ENCODE measurements around the gene WTIP.
"Not testable (repeated sequence)": the region's sequence is repeated elsewhere in the genome, so short reads cannot be mapped to it uniquely, and the experiment has no call there.

The WTIP gene

DNA sequence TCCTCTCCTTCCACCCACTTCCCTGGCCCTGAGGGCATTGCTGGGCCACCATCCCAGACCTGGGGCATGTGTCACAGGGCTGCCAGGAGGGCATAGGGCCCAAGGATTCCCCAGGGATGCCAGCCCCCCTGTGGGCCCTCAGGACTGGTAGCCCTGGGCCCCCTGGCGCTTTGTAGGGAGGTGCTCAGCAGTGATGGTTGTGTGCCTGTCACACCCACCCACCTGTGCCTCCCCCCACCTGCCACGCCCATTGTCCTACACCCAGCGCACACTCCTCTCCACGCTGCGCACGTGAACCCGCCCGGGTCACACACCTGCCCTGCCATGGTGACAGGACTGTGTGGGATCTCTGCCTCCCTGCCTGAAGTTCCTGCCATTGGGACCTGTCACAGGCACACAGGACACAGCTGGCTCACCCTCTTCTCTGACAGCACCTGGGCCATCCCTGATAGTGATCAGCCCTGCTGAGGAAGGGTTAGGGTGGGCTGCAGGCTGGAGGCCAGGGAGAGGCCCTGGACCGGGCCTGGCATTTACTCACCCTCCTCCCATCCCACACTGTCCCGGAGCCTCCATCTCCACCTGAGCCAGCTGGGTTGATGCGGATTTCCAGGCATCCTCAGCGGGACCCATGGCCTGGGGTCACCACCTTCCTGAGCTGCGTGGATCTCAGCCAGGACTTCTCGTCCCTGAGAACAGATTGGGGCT is 23.9 kb downstream of the WTIP start:
- H3K36me3 Mint-ChIP-seq, result no peaks in the 10 kb centered on the region
- peaks cover 4% of the 10 kb centered on the region for H3K4me1 Mint-ChIP-seq (ENCODE audit: low read depth)
- H3K4me3 Mint-ChIP-seq, result no peak overlapping the region
- no peaks in the 10 kb centered on the region for H3K9me3 Mint-ChIP-seq (ENCODE audit: low read depth)
- H3K27me3 Mint-ChIP-seq, result peaks cover 4% of the 10 kb centered on the region
- no peak overlapping the region for H3K27ac Mint-ChIP-seq

GRCh38 chr19:34506026-34506370 is 24.4 kb downstream of the WTIP start:
- Mint-ChIP-seq H3K27me3 (peaks cover 4% of the 10 kb centered on the region), H3K4me3 (no peak overlapping the region), H3K36me3 (no peaks in the 10 kb centered on the region), H3K27ac (no peak overlapping the region), H3K9me3 (ENCODE audit: low read depth) (peaks cover 5% of the 10 kb centered on the region), H3K4me1 (ENCODE audit: low read depth) (peaks cover 4% of the 10 kb centered on the region)

DNA sequence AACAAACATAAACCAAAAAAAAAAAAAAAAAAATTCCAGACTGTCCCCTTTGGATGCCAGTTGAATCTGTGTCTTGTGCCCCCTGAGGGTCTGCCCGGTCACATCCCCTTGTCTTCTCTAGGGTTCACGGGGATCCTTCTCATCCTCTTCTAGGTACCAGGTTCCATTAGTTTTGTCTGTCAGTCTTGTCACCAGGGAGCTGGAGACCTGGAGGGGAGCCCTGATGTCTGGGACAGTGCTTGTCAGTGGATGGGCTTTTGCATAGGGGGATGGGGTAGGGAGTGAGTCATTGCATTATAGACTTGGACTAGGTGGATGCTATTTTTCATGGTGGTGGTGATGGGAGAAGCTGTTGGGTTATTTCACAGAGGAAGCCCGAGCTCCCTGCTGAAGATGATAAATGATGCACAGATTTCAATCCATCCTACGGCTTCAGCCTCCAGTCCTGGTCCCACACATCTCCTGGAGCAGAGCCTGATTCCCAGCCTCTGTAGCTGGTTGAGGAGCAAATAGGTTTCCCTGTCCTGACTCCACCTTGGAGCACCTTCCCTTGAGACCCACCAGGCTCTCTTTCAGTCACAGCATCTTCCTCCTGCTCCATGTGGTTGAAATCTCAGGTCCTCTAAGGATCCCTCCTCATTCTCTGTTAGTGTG is 26.0 kb downstream of the WTIP start:
- H3K27me3 Mint-ChIP-seq, result peaks cover 2% of the 10 kb centered on the region
- H3K36me3 Mint-ChIP-seq, result no peaks in the 10 kb centered on the region
- H3K9me3 Mint-ChIP-seq (ENCODE audit: low read depth), result peaks cover 10% of the 10 kb centered on the region
- no peak overlapping the region for H3K4me3 Mint-ChIP-seq
- no peak overlapping the region for H3K27ac Mint-ChIP-seq
- no peaks in the 10 kb centered on the region for H3K4me1 Mint-ChIP-seq (ENCODE audit: low read depth)

DNA sequence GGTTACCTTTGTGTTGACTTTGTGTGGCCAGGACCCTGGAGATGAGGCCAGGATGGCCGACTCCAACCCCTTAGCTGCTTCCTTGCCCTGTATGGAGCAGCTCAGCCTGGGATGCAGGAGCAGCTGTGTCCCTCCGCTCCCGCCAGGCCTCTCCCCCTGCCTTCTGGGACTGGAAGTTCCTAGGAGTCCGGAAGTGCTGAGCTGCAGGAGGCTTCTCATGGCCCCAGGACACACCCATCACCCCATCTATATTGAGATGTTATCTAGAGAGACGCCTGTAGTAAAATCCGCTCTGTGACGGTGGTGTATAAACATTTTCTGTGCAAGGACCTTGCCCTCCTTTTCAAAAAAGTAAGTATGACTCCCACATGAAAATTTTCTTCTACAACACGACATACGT is 27.0 kb downstream of the WTIP start:
- H3K9me3 Mint-ChIP-seq (ENCODE audit: low read depth), result peaks cover 10% of the 10 kb centered on the region
- H3K4me3 Mint-ChIP-seq, result no peak overlapping the region
- no peaks in the 10 kb centered on the region for H3K4me1 Mint-ChIP-seq (ENCODE audit: low read depth)
- no peaks in the 10 kb centered on the region for H3K36me3 Mint-ChIP-seq
- H3K27ac Mint-ChIP-seq, result no peak overlapping the region
- no peaks in the 10 kb centered on the region for H3K27me3 Mint-ChIP-seq

DNA sequence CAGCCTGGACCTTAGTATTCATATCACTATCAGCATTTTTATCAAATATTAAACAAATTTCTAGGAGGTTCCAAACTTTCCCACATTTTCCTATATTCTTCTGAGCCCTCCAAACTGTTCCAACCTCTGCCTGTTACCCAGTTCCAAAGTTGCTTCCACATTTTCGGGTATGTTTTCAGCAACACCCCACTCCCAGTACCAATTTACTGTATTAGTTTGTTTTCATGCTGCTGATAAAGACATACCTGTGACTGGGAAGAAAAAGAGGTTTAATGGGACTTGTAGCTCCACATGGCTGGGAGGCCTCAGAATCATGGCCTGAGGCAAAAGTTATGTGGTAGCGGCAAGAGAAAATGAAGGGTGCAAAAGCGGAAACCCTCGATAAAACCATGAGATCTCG is 29.3 kb downstream of the WTIP start:
- not testable (repeated sequence) for H3K4me3 Mint-ChIP-seq; H3K27me3 Mint-ChIP-seq; H3K36me3 Mint-ChIP-seq; H3K4me1 Mint-ChIP-seq (ENCODE audit: low read depth); H3K27ac Mint-ChIP-seq
- peaks cover 10% of the 10 kb centered on the region for H3K9me3 Mint-ChIP-seq (ENCODE audit: low read depth)

DNA sequence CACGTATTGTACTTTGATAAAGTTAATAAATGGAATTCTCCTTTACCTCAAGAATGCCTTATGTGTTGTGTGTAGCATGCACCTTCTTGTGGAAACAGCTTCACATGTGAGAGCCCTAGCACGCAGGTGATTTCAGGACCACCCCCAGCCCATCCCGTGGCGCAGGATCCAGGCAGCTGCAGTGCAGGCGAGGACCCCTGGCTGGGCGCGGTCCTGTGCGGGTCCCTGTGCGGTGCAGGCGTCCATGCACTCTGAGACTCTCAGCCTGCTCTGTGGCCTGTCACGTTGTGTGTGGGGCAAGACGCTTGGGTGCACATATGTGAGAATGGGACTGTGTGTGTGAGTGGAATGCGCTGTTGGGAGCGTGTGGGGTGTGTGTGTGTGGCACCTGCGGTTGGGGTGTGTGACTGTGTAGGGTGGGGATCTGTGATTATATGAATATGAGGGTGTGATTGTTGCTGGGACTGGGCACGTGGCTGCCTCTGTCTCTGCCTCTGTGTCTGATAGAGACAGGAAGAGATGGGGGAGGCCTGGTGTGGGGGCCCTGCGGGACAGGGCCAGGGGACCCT is 30.8 kb downstream of the WTIP start:
- no peaks in the 10 kb centered on the region for H3K27me3 Mint-ChIP-seq
- H3K27ac Mint-ChIP-seq, result no peak overlapping the region
- no peak overlapping the region for H3K4me3 Mint-ChIP-seq
- no peaks in the 10 kb centered on the region for H3K36me3 Mint-ChIP-seq
- H3K9me3 Mint-ChIP-seq (ENCODE audit: low read depth), result peaks cover 10% of the 10 kb centered on the region
- H3K4me1 Mint-ChIP-seq (ENCODE audit: low read depth), result no peaks in the 10 kb centered on the region

GRCh38 chr19:34513767-34514166 is 32.2 kb downstream of the WTIP start:
- no peaks in the 10 kb centered on the region for H3K36me3 Mint-ChIP-seq
- H3K4me3 Mint-ChIP-seq, result no peak overlapping the region
- peaks cover 10% of the 10 kb centered on the region for H3K9me3 Mint-ChIP-seq (ENCODE audit: low read depth)
- H3K4me1 Mint-ChIP-seq (ENCODE audit: low read depth), result no peaks in the 10 kb centered on the region
- H3K27ac Mint-ChIP-seq, result no peak overlapping the region
- H3K27me3 Mint-ChIP-seq, result peaks cover 1% of the 10 kb centered on the region

GRCh38 chr19:34519602-34520001 is 38.0 kb downstream of the WTIP start:
- no peaks in the 10 kb centered on the region for H3K36me3 Mint-ChIP-seq
- peaks cover 16% of the 10 kb centered on the region for H3K27me3 Mint-ChIP-seq
- H3K27ac Mint-ChIP-seq, result no peak overlapping the region
- H3K4me3 Mint-ChIP-seq, result no peak overlapping the region
- H3K4me1 Mint-ChIP-seq (ENCODE audit: low read depth), result no peaks in the 10 kb centered on the region
- H3K9me3 Mint-ChIP-seq (ENCODE audit: low read depth), result peaks cover 5% of the 10 kb centered on the region

DNA sequence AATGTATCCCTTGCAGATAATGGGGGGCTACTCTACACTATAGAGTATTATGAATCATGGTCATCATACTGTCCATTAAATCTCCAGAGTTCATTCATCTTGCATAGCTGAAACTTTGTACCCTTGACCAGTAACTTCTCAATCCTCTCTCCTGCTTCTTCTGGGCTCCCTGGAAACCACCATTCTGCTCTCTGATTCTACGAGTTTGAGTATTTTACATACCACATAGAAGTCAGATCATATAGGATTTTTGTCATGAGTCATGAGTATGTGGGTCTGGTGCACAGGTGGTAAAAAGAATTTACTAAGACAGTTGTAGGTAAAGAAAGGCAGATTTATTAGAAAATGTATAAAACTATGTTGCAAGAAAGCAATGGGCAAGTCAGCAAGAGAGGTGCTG is 41.9 kb downstream of the WTIP start:
- Mint-ChIP-seq H3K27ac (no peak overlapping the region), H3K27me3 (peaks cover 26% of the 10 kb centered on the region), H3K4me1 (ENCODE audit: low read depth) (no peaks in the 10 kb centered on the region), H3K36me3 (no peaks in the 10 kb centered on the region), H3K9me3 (ENCODE audit: low read depth) (peaks cover 5% of the 10 kb centered on the region), H3K4me3 (no peak overlapping the region)

DNA sequence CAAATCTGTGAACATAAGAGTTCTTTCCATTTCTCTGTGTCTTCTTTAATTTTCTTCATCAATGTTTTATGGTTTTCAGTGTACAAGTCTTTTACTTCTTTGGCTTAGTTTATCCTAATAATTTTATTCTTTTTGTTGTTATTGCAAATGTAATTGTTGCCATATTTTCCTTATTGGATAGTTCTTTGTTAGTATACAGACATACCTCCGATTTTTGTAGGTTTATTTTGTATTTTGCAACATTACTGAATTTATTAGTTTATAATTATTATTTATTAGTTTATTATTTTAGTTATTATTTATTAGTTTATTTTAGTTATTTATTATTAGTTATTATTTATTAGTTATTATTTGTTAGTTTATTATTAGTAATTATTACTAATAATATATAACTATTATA is 43.4 kb downstream of the WTIP start:
- Mint-ChIP-seq H3K36me3 (no peaks in the 10 kb centered on the region), H3K9me3 (ENCODE audit: low read depth) (peaks cover 4% of the 10 kb centered on the region), H3K27ac (no peak overlapping the region), H3K27me3 (peaks cover 31% of the 10 kb centered on the region), H3K4me1 (ENCODE audit: low read depth) (no peaks in the 10 kb centered on the region), H3K4me3 (no peak overlapping the region)

- Mint-ChIP-seq H3K27ac (no peak overlapping the region), H3K4me3 (no peak overlapping the region), H3K36me3 (no peaks in the 10 kb centered on the region), H3K27me3 (peaks cover 46% of the 10 kb centered on the region), H3K9me3 (ENCODE audit: low read depth) (no peaks in the 10 kb centered on the region), H3K4me1 (ENCODE audit: low read depth) (no peaks in the 10 kb centered on the region)
Observed at GRCh38 chr19:34534206-34534605, 52.6 kb downstream of the WTIP start.

- Mint-ChIP-seq H3K4me3 (no peak overlapping the region), H3K27ac (no peak overlapping the region), H3K9me3 (ENCODE audit: low read depth) (peaks cover 27% of the 10 kb centered on the region), H3K27me3 (peaks cover 43% of the 10 kb centered on the region), H3K4me1 (ENCODE audit: low read depth) (no peaks in the 10 kb centered on the region), H3K36me3 (peaks cover 2% of the 10 kb centered on the region)
Observed at GRCh38 chr19:34539396-34539795, 57.8 kb downstream of the WTIP start.

- H3K9me3 Mint-ChIP-seq (ENCODE audit: low read depth), result peaks cover 27% of the 10 kb centered on the region
- H3K4me3 Mint-ChIP-seq, result no peak overlapping the region
- H3K36me3 Mint-ChIP-seq, result peaks cover 2% of the 10 kb centered on the region
- H3K27me3 Mint-ChIP-seq, result peaks cover 36% of the 10 kb centered on the region
- no peak overlapping the region for H3K27ac Mint-ChIP-seq
- no peaks in the 10 kb centered on the region for H3K4me1 Mint-ChIP-seq (ENCODE audit: low read depth)
Observed at GRCh38 chr19:34540811-34541557, 59.4 kb downstream of the WTIP start.

- H3K4me1 Mint-ChIP-seq (ENCODE audit: low read depth), result no peaks in the 10 kb centered on the region
- H3K27ac Mint-ChIP-seq, result no peak overlapping the region
- peaks cover 28% of the 10 kb centered on the region for H3K27me3 Mint-ChIP-seq
- H3K9me3 Mint-ChIP-seq (ENCODE audit: low read depth), result peaks cover 22% of the 10 kb centered on the region
- H3K36me3 Mint-ChIP-seq, result peaks cover 3% of the 10 kb centered on the region
- no peak overlapping the region for H3K4me3 Mint-ChIP-seq
Observed at GRCh38 chr19:34549833-34550232, 68.3 kb downstream of the WTIP start.

DNA sequence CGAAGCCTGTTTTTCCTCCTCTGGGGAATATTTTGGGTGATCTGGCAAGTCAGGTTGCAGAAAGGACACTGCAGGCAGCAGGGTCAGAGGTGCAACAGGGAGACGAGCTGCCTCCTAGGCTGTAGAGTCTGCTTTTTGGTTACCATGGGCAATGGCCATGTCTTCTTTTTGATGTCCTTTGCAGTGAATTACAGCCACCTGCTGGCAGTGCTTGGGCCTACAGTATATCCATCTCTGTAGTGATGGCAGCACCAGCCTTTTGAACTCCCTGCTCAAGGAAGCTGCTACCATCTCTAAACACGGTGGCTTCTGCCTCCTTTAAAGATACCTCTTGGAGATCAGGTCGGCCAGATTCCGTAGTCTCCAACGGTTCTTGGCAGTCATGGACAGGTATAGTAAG is 73.9 kb downstream of the WTIP start:
- Mint-ChIP-seq H3K27ac (no peak overlapping the region), H3K4me3 (no peak overlapping the region), H3K36me3 (no peaks in the 10 kb centered on the region), H3K9me3 (ENCODE audit: low read depth) (peaks cover 2% of the 10 kb centered on the region), H3K27me3 (peaks cover 40% of the 10 kb centered on the region), H3K4me1 (ENCODE audit: low read depth) (no peaks in the 10 kb centered on the region)

Data from activated naive CD8-positive, alpha-beta T cell (primary cell).